Measurements from ENCODE around the gene SPAG17. TPM values are rescaled to one million over a fixed set of nuclear protein-coding genes. Genes with fewer than 3 reads are reported as not detected.

Gene SPAG17
- total RNA-seq, 1 experiment from 2014 or later, result 0.52 TPM

GRCh38 chr1:118042501-118042900 is 142.5 kb downstream of the SPAG17 start:
- ATAC-seq, result no peak
- Mint-ChIP-seq H3K27me3 (ENCODE audit: low read depth) (no peaks in the 10 kb centered on the region), H3K36me3 (no peaks in the 10 kb centered on the region), H3K27ac (no peak overlapping the region), H3K4me1 (peaks cover 5% of the 10 kb centered on the region; the same call in 1 of the 2 replicates), H3K4me3 (no peak overlapping the region), H3K9me3 (no peaks in the 10 kb centered on the region)
- CTCF ChIA-PET, result no interaction called here
- DNase-seq (ENCODE audit: low spot score), result no peak
- TF ChIP-seq E2F1 (CRISPR knock-in tag; IDR thresholded peaks at IDR 0.05) (no peak), GTF2I (CRISPR knock-in tag; conservative IDR thresholded peaks at IDR 0.05) (no peak), FOXK1 (CRISPR knock-in tag; IDR thresholded peaks at IDR 0.05) (no peak), PRDM15 (CRISPR knock-in tag; IDR thresholded peaks at IDR 0.05) (no peak), ZNF532 (CRISPR knock-in tag; IDR thresholded peaks at IDR 0.05; ENCODE audit: borderline replicate concordance) (no peak), NFYB (CRISPR knock-in tag; conservative IDR thresholded peaks at IDR 0.05; ENCODE audit: low read depth) (no peak), NR1H2 (CRISPR knock-in tag; IDR thresholded peaks at IDR 0.05) (no peak), ZNF425 (CRISPR knock-in tag; conservative IDR thresholded peaks at IDR 0.05) (no peak), SMAD4 (CRISPR knock-in tag; IDR thresholded peaks at IDR 0.05) (no peak), TP53 (CRISPR knock-in tag; IDR thresholded peaks at IDR 0.05) (no peak), ZNF121 (CRISPR knock-in tag; IDR thresholded peaks at IDR 0.05) (no peak), FOXP1 (CRISPR knock-in tag; IDR thresholded peaks at IDR 0.05; ENCODE audit: borderline replicate concordance) (no peak)
- POLR2A ChIA-PET, result interaction anchor here (1.0 kb wide), 1 partner anchor 66 kb away, joined by 4 read pairs; no protein-coding TSS in a partner anchor

GRCh38 chr1:118039170-118039569 is 145.9 kb downstream of the SPAG17 start:
- peaks cover 5% of the 10 kb centered on the region; the same call in 1 of the 2 replicates for H3K4me1 Mint-ChIP-seq
- CTCF ChIA-PET, result no interaction called here
- no peak overlapping the region for H3K27ac Mint-ChIP-seq
- DNase-seq (ENCODE audit: low spot score), result no peak
- POLR2A ChIA-PET, result no interaction called here
- H3K36me3 Mint-ChIP-seq, result no peaks in the 10 kb centered on the region
- H3K4me3 Mint-ChIP-seq, result no peak overlapping the region
- no peaks in the 10 kb centered on the region for H3K9me3 Mint-ChIP-seq
- no peak for ATAC-seq
- no peaks in the 10 kb centered on the region for H3K27me3 Mint-ChIP-seq (ENCODE audit: low read depth)
- TF ChIP-seq ETV6 (CRISPR knock-in tag; IDR thresholded peaks at IDR 0.05) (no peak), ZSCAN18 (CRISPR knock-in tag; IDR thresholded peaks at IDR 0.05) (no peak), RELA (CRISPR knock-in tag; IDR thresholded peaks at IDR 0.05; ENCODE audit: borderline replicate concordance) (no peak), USF2 (CRISPR knock-in tag; IDR thresholded peaks at IDR 0.05) (no peak), ZNF532 (CRISPR knock-in tag; IDR thresholded peaks at IDR 0.05; ENCODE audit: borderline replicate concordance) (no peak)

Measured in WTC11 (cell line).